SW 1271 (cell line): Measurements from ENCODE around the gene SKP2.

Experiments used
- DNase-seq, 2 experiments: peaks; one replicate each; lab custom pipeline; 2025; lab: John Stamatoyannopoulos, UW

The SKP2 gene

DNA sequence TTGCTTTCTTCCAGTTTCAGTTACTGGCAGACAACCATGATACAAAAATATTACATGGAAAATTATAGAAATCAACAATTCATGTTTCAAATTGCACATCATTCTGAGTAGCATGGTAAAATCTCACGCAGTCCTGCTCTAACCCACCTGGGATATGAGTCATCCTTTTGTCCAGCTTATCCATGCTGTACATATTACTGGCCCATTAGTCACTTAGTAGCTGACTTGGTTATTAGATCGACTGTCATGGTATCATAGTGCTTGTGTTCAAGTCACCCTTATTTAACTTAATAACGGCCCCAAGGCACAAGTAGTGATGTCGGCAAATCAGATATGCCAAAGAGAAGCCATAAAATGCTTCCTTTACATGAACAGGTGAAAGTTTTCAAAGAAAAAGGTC is 48.6 kb downstream of the SKP2 start:
- DNase-seq, result no peak

DNA sequence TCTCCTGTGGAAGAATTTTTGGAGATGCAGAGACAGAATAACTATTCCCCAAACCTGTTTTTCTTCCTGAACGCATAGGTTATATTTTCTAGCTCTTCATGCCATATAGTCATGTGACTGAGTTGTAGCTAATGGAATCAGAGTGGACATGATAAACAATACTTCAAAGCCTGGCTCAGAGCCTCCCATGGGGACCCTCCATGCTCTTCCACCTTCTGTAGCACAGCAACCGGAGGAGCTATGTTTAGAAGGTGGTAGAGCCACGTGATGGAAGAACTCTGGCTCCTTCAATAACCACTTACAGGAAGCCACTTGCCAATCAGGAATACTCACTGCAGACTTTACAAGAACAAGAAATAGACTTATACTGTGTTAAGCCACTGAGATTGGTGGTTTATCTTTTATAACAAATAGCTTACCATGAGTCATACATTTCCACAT is 50.6 kb downstream of the SKP2 start:
- no peak for DNase-seq

DNA sequence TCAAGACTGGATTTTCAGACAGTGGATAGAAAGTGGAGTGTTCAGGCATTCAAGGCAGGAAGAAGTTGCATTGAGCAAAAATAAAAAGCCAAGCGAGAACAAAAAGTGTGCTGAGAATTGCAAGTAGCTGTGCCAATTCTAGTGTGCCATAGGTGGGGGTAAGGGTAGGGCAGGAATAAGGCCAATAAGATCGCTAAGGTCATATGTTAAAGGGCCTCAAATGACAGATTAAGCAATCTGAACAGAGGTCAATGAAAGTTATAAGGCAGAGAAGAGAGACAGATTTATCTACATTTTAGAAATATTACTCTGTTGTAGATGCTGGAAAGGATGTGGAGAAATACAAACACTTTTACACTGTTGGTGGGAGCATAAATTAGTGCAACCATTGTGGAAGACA is 53.4 kb downstream of the SKP2 start:
- DNase-seq, result no peak

DNA sequence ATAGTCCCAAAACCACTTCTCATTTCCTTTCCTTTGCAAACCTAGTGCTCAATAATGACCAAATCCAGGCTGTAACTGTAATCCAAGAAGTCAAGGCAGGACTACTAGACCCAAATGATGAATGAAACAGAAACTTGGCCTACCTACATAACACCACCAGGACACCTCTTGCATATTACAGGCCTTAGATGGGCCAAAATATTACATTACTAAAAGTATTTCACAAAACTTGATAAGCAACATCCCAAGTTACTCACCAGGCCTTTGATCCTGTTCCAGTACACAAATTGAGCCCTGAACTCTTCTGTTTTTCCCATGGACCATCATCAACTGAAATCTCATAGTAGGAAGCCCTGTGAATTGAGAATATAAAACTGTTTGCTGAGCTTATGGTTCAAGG is 55.0 kb downstream of the SKP2 start:
- DNase-seq, result no peak

DNA sequence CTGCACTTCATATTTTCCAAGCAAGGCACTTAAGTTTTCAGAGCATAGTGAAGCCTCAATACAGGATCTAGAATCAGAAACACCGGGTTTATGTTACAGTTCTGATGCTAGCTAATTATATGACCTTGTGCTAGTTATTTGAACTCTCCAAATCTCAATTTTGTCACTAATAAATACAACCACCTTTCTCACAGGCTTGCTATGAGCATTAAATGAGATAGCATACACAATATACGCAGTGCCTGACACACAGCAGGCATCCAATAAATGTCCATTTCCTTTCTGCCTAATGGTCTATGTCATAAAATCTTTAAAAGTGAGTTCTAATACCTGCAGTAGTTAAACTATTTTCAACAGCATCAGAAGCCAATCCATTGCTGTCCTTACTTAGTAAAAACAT is 56.9 kb downstream of the SKP2 start:
- DNase-seq, result no peak

DNA sequence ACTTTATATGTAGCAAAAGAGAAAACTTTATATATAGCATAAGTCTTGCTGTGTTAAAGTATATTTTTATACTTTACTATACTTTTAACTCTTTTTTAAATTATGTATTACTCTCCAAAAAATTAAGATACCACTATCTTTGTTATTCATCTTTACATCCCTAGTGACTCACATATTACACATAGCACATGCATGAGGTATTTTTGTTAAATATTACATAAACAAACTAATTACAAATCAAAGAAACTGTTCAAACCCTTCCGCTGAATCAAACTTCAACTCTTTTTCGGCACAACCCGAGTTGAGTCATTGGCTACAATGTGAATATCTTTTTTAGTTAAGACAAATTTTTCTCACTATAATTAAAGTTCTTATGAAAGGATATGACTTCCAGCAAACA is 57.8 kb downstream of the SKP2 start:
- DNase-seq, result no peak

DNA sequence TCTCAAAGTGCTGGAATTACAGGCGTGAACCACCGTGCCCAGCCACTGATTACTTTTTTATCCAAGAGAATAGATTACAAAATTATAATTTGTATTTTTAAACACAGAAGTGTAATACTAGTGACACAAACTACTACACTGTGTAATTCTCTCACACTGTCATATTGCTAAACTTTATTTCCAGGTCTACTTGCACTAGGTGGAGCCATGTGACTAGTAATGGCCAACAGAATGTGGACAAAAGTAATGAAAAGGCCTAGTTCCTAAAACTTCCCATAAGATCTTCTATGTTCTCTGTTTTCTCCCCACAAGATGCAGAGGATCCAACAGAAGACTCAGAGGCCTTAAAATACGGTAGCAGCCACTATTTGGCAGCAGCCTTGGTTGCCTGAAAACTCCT is 62.5 kb downstream of the SKP2 start:
- DNase-seq, result no peak

DNA sequence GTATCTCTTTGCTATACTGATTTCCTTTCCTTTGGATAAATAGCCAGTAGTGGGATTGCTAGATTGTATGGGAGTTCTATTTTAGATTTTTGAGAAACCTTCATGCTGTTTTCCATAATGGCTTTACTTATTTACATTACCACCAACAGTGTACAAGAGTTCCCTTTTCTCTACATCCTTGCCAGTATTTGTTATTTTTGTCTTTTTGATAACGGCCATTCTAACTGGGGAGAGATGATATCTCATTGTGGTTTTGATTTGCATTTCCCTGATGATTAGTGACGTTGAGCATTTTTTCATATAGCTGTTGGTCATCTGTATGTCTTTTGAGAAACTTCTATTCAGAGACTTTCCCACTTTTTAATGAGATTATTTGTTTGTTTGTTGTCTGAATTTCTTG is 64.0 kb downstream of the SKP2 start:
- DNase-seq, result no peak

DNA sequence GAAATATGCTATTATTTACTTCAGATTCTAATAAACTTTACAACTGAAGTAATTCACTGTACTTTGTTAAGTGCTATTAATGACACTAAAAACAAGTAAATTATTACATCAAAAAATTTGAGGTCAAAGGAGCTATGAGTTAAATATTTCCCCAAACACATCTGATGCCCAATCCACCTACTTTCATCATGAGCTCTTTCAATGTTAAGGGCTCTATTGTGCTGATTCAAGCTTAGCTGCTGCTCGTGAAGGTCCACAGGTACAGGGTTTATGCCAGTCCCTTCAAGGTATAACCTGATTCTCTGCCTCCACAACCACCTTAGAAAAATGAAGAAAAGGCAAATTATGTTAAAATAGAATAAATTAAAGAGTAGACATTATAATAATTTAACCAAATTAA is 65.7 kb downstream of the SKP2 start:
- DNase-seq, result no peak

DNA sequence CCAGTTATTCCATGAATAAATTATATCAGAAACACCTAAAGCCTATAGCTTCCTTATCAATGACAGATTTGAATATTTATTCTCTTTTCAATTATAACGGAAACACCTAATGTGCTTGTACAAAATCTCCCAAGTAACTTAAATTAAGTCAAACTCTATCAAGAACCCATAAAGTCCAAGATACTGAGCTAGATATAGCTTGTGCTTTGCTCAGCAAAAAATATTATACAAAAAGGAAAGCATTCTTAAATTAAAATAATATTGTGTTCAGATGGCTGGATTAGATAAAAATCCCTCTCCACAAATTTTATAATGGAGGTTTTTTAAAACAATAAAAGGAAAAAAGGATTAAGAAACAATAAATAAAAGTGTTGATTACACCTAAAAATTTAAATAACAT is 66.1 kb downstream of the SKP2 start:
- no peak for DNase-seq

DNA sequence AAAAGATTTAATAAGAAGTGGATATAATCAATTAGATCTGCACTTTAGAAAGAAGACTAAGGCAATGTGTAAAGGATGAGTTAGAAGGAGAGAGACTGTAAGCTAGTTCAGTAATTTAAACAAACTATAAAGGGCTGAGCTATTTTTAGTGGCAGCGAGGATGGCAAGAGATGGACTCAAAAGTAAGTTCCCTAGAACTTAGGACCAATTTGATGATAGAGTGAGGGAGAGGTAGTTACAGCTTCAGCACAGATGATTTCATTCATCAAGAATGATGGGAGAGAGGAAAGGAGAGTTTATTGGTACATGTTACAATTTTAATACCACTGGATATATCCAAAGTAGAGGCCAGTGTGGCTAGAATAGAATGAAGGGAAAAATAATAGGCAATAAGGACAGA is 70.7 kb downstream of the SKP2 start:
- DNase-seq, result no peak

DNA sequence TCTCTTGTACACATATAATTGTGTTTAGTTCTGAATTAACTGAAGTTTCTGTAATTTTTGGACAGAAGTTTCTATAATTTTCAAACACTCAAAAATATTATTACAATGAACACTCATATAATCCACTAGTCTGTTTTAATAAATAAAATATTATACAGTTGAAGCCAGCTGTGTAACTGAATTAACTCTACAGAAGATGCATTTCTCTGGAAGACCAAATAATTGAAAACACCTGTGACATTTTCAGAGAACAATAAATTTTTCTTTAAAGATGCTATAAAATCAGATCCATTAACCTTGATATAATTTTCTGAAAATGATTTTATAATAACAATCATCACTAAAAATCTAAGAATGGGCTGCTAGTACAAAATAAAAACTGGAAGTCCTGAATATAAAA is 75.1 kb downstream of the SKP2 start:
- DNase-seq, result no peak

DNA sequence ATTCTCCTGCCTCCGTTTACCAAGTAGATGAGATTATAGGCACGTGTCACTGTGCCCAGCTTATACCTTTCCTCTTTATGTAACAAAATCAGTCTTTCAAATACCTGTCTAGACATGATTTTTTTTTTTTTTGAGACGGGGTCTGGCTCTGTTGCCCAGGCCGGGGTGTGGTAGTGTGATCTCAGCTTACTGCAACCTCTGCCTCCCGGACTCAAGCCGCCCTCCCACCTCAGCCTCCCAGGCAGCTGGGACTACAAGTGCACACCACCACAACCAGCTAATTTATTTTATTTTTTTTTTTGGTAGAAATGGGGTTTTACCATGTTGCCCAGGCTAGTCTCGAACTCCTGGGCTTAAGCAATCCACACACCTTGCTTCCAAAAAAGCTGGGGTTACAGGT is 76.6 kb downstream of the SKP2 start:
- DNase-seq, result no peak

DNA sequence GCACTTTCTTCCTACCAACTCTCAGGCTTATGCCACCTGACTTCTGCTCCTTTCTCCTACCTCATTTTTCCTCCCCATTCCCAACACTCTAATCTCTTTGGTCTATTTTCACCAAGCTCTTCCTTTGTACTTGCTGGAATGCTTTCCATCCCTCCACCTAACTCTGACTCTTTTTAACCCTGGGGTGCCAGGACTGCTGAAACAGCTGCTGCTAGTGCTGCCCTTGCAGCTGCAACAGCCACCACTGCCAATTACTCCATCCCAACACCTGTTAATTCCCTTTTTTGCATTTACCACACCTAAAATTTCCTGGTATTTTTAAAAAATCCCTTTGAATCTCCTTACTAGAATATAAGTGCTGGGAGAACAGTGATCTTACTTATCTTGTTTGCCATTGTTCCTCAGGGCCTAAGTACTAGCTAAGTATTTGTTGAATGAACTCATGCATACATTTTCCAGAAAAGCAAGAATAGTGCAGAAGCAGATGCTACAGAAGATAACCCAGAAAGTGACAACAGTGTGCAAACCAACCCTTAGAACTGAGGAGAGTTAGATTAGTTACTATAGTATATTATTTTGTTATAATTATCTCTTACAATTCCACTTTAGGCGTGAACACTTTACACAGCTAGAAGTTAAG is 78.4 kb downstream of the SKP2 start:
- no peak for DNase-seq

DNA sequence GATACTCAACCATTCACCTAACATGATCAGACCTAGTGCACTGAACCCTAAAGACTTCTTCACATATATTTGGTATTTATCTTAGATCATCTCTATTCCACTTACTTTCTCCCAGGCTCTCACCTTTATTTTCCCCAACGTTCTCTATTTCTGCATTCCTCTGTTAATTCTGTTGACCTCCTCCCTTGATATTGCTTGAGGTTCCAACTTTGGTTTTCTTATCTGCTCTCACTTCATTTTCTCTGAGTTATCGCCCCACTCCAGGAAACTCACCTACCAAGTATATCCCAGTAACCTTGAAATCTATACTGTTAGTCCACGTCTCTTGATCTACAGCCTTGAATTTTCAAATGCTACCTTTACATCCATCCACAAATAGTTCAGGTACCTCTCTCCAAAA is 80.6 kb downstream of the SKP2 start:
- DNase-seq, result no peak
